Pancreas (tissue), 10 donors: ENCODE data around the gene KLF3. TPM values are rescaled to one million over a fixed set of nuclear protein-coding genes. Genes with fewer than 3 reads are reported as not detected.

Experiments used
- ATAC-seq, 4 donors: fragments of 200-7000 bp; cut with Tn5 transposase; one replicate each; pipeline versions ENCODE4 v1.8.0 to v1.9.1; 2020; ENCODE audit warnings: mild to moderate bottlenecking in 4 of 4, moderate library complexity in 4 of 4
- DNase-seq, 6 donors: peaks; one replicate each; pipeline ENCODE4 v3.0.0-alpha.2; 2020
- FAIRE-seq: peaks from 2 replicates; lab custom pipeline; 2012; peaks lifted over from hg19 to GRCh38; lab: Jason Lieb, UNC
- H3K27ac ChIP-seq, 4 donors: fragments of 200-600 bp; sonication (generic); 1 replicate in 3 of 4; 2 replicates in 1 of 4; pipeline versions ENCODE4 v1.5.0 to v1.8.0; 2020
- H3K27me3 ChIP-seq, 4 donors: fragments of 200-600 bp; one replicate each; pipeline ENCODE4 v1.8.0; 2021
- H3K36me3 ChIP-seq, 3 donors: fragments of 200-600 bp; sonication (generic) in 1 of 3; one replicate each; pipeline versions ENCODE4 v1.5.0 to v1.8.0; 2020 to 2021
- H3K4me1 ChIP-seq, 3 donors: fragments of 200-600 bp; one replicate each; pipeline ENCODE4 v1.8.0; 2021
- H3K4me3 ChIP-seq, 4 donors: fragments of 200-600 bp; sonication (generic) in 2 of 4; one replicate each; pipeline versions ENCODE4 v1.5.0 to v1.8.0; 2020 to 2021
- H3K9me3 ChIP-seq, 4 donors: fragments of 200-600 bp; one replicate each; pipeline ENCODE4 v1.8.0; 2021
- WGBS, 2 donors: extraction: QIAGEN DNeasy Blood & Tissue Kit; methylation state at CpG; one replicate each; pipeline ENCODE4 v1.1.7; 2013; 5-methylcytosine and 5-hydroxymethylcytosine counted together
- intact Hi-C, 3 donors: fragments of 100-400 bp; cut with DNase I; formaldehyde crosslinking; loops; one replicate each; pipeline versions ENCODE4 v1.11.1 to v1.14.2; 2022
- polyA plus RNA-seq, 2 donors: library from polyadenylated mRNA; stranded (reverse); fragments of 200-250 nt; gene quantifications; one replicate each; pipeline ENCODE4 v1.2.3, GENCODE V29; 2013
- total RNA-seq, 6 donors: library from RNA; stranded (reverse); fragmentation: NEBNext Ultra II Directional in 4 of 6; extraction: Animal tissue kit (Norgen Biotek cat#: 25700) in 4 of 6; gene quantifications; one replicate each; pipeline versions ENCODE4 v1.2.1 to v1.2.4, GENCODE V29; 2021 to 2023
- TF ChIP-seq, protein P1 (sequence below), 4 donors: fragments of 200-600 bp; sonication (generic) in 3 of 4; IDR thresholded peaks; one replicate each; pipeline versions ENCODE4 v1.5.0 to v1.8.0; 2021; ENCODE audit warnings: antibody characterized with exemption in 4 of 4
- donor health status: healthy with polysubstance abuse.
- donor health status: DM: no; HTN: no; CAD: no; lungs with moderate emphysema.
- donor health status: DM: no; HTN: no; CAD: no.
- donor health status: control.
- donor health status: control.
- donor health status: Bipolar disorder and iron deficiency.
- donor health status: DM: yes; HTN: yes; CAD: no.
- donor health status: DM: no; HTN: no; CAD: no.
- donor health status: DM: no; HTN: no; CAD: no.
- donor health status: DM: yes; HTN: yes; CAD: no.

Gene KLF3
- total RNA-seq (10 to 100 TPM; 19.8 to 33.4 (median 28.6) TPM), polyA plus RNA-seq (10 to 100 TPM in 1 of 2 donors, 1 to 10 TPM in 1; 8.7 to 11.2 TPM)

DNA sequence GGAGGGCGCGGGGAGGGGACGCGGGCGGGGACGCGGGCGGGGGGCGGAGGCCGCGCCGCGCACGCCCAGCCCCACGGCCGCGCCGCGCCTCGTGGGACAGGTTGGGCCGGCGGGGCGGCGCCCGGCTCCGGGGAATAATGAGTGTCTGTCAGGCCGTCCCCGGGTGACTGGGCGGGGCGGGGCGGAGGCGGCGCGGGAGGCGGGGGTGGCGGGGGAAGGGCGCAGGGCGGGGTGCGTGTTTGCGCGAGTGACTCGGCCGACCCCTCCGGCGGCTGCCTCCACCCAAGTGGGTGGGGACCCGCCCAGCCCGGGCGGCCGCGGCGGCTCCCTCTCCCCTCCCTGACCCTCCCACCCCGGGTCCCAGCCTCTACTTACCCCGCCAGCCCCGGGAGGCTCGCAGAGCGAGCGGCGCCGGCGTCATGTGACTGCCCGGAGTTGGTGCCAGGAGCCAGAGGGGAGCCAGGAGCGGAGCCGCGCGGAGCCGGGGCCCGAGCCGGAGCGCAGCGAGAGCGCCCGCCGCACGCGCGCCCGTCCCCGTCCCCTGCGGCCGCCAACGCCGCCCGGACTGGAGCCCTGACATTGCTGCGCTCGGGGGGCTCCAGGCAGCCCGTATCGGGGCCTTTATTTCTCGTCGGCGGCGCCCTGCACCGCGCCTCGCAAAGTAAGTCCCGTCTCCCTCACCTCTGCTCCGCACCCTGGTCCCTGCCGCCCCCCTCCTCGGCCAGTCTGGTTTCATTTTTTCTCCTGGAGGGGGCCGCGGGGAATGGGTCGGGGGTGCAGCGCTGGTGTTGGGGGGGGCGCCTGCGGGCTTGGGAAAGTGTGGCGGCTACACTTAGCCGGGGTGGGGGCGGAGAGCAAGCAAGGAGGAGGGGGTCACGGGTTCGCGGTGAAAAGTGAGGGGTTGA, at the start of gene KLF3:
Gene KLF3 (plus strand): TSS at position 399 of the 905 bp plus-strand sequence. CDS start 16,427 bp downstream, outside the sequence.
- H3K4me1 ChIP-seq: peaks cover 9 to 24% (median 22%) of the 10 kb centered on the region in 3 donors
- no peaks in the 10 kb centered on the region for H3K27me3 ChIP-seq
- peak; percentile 67 to 79 (median 74) for ATAC-seq
- TF ChIP-seq, protein P1, sequence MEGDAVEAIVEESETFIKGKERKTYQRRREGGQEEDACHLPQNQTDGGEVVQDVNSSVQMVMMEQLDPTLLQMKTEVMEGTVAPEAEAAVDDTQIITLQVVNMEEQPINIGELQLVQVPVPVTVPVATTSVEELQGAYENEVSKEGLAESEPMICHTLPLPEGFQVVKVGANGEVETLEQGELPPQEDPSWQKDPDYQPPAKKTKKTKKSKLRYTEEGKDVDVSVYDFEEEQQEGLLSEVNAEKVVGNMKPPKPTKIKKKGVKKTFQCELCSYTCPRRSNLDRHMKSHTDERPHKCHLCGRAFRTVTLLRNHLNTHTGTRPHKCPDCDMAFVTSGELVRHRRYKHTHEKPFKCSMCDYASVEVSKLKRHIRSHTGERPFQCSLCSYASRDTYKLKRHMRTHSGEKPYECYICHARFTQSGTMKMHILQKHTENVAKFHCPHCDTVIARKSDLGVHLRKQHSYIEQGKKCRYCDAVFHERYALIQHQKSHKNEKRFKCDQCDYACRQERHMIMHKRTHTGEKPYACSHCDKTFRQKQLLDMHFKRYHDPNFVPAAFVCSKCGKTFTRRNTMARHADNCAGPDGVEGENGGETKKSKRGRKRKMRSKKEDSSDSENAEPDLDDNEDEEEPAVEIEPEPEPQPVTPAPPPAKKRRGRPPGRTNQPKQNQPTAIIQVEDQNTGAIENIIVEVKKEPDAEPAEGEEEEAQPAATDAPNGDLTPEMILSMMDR (IDR thresholded peaks at IDR 0.05): no peak
- intact Hi-C loops: loop anchor here in 1 of 3 donors (10.0 kb wide), 1 partner anchor 279 kb away; no protein-coding TSS in a partner anchor
- H3K4me3 ChIP-seq: peak within 1 kb of the TSS; percentile 74 to 98 (median 87)
- no peak for FAIRE-seq
- no peaks in the 10 kb centered on the region for H3K9me3 ChIP-seq
- no peaks in the 10 kb centered on the region for H3K36me3 ChIP-seq
- H3K27ac ChIP-seq: peak within 1 kb of the TSS; percentile 97 to 99 (median 99)
- 1% methylated on average over 62 to 109 of the region's 110 CpGs for WGBS, 2 donors
- DNase-seq: peak; percentile 94 to 97 (median 96)

DNA sequence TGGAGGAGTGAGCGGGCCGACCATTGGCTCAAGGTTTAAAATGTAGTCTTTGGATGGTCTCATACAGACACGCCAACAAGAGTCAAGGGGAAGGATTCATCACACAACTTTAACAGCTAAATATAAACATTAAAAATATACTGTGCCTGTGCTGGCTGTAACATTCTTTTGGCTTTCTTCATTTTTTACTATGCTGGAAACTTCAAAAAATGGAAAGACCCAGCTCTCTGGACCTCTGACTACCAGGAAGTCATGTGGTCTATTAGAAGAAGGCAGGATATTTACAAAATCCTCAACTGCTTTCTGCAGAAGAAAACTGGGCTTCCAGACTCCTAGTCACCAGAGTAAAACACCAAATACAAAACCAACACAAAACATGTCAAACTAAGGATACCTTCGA, 49.8 kb upstream of the KLF3 start:
- ATAC-seq: no peak
- Histone ChIP-seq H3K4me3 (peak overlapping the region in 1 of 4 donors; percentile 2), H3K27ac (no peak overlapping the region), H3K27me3 (no peaks in the 10 kb centered on the region), H3K36me3 (no peaks in the 10 kb centered on the region), H3K9me3 (no peaks in the 10 kb centered on the region), H3K4me1 (peaks cover 0 to 9% (median 0%) of the 10 kb centered on the region in 3 donors)
- DNase-seq: no peak
- intact Hi-C loops: no loop called here
- FAIRE-seq: no peak
- TF ChIP-seq, protein P1 (IDR thresholded peaks at IDR 0.05): no peak
- WGBS, 2 donors: 94% methylated on average over 4 of the region's 4 CpGs

DNA sequence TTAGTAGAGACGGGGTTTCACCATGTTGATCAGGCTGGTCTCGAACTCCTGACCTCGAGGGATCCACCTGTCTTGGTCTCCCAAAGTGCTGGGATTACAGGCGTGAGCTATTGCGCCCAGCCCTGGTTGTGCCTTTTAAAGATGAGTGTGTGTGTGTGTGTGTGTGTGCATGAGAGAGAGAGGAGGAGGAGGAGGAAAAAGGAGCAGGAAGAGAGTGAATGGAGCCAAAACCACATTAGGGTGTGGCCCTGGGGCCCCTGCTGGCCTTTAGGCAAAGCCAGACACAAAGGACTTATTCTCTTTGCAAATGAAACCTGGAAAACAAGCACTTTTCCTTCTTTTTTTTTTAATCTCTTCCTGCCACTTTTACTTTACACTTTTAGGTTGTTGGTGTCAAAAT, 48.2 kb upstream of the KLF3 start:
- TF ChIP-seq, protein P1 (IDR thresholded peaks at IDR 0.05): no peak
- 87 to 96% methylated on average over 5 of the region's 5 CpGs for WGBS, 2 donors
- no peaks in the 10 kb centered on the region for H3K9me3 ChIP-seq
- no peak for FAIRE-seq
- no peak overlapping the region for H3K27ac ChIP-seq
- intact Hi-C loops: no loop called here
- H3K36me3 ChIP-seq: no peaks in the 10 kb centered on the region
- DNase-seq: no peak
- no peak overlapping the region for H3K4me3 ChIP-seq
- ATAC-seq: no peak
- peaks cover 0 to 12% (median 0%) of the 10 kb centered on the region in 3 donors for H3K4me1 ChIP-seq
- H3K27me3 ChIP-seq: no peaks in the 10 kb centered on the region

DNA sequence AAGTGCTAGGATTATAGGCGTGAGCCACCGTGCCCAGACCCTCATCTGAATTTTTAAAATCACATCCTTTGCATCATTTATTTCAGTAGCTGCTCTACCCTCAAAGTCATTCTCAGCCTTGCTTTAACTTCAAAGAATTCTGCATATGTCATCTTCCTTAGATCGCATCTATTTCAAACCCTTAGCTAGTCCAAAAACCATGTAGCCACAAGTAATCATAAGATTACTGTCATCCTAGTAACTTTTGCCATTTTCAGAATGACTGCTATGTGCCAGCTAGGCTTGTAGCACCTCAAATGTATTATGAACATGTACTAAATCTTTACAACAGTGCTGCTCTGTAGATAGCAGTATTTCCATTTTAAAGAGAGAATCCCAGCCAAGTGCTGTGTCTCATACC, 45.5 kb upstream of the KLF3 start:
- intact Hi-C loops: no loop called here
- no peak overlapping the region for H3K4me3 ChIP-seq
- 93 to 95% methylated on average over 3 of the region's 3 CpGs for WGBS, 2 donors
- H3K4me1 ChIP-seq: peaks cover 0 to 13% (median 7%) of the 10 kb centered on the region in 3 donors
- no peaks in the 10 kb centered on the region for H3K9me3 ChIP-seq
- no peak overlapping the region for H3K27ac ChIP-seq
- DNase-seq: no peak
- no peaks in the 10 kb centered on the region for H3K36me3 ChIP-seq
- no peaks in the 10 kb centered on the region for H3K27me3 ChIP-seq
- TF ChIP-seq, protein P1 (IDR thresholded peaks at IDR 0.05): no peak
- ATAC-seq: no peak
- no peak for FAIRE-seq
